Type B pancreatic cell (in vitro differentiated cells): ENCODE data around the gene PMM2. TPM values are rescaled to one million over a fixed set of nuclear protein-coding genes. Genes with fewer than 3 reads are reported as not detected.

Source experiments
- DNase-seq: peaks from one replicate; pipeline ENCODE4 v3.0.0; 2021; ENCODE audit warnings: mixed read lengths; ENCODE audit not compliant: unreplicated experiment; ENCODE audit errors: extremely low spot score
- H3K27ac Mint-ChIP-seq: 2 replicates; pipeline ENCODE4 v1.8.0; 2021; ENCODE audit warnings: mild to moderate bottlenecking, mixed read lengths
- H3K27me3 Mint-ChIP-seq: 2 replicates; pipeline ENCODE4 v1.8.0; 2021; ENCODE audit warnings: mixed read lengths
- H3K36me3 Mint-ChIP-seq: 2 replicates; pipeline ENCODE4 v1.8.0; 2021; ENCODE audit warnings: mixed read lengths
- H3K4me1 Mint-ChIP-seq: one replicate; pipeline ENCODE4 v1.8.0; 2021; ENCODE audit warnings: mixed read lengths; ENCODE audit not compliant: unreplicated experiment
- H3K4me3 Mint-ChIP-seq: 2 replicates; pipeline ENCODE4 v1.8.0; 2021; ENCODE audit warnings: mild to moderate bottlenecking, mixed read lengths
- H3K9me3 Mint-ChIP-seq: 2 replicates; pipeline ENCODE4 v1.8.0; 2021; ENCODE audit warnings: mixed read lengths
- total RNA-seq: library from RNA; stranded (reverse); gene quantifications from 2 replicates; pipeline ENCODE4 v1.2.1, GENCODE V29; 2021; ENCODE audit warnings: low replicate concordance
- TF ChIP-seq, protein P1 (sequence below): fragments of 200-600 bp; sonication (generic); conservative IDR thresholded peaks from 2 replicates; pipeline ENCODE4 v1.5.0; 2021; ENCODE audit warnings: antibody characterized with exemption, mild to moderate bottlenecking

Gene PMM2
- total RNA-seq, 1 donor from 2014 or later = 35.5 TPM

DNA sequence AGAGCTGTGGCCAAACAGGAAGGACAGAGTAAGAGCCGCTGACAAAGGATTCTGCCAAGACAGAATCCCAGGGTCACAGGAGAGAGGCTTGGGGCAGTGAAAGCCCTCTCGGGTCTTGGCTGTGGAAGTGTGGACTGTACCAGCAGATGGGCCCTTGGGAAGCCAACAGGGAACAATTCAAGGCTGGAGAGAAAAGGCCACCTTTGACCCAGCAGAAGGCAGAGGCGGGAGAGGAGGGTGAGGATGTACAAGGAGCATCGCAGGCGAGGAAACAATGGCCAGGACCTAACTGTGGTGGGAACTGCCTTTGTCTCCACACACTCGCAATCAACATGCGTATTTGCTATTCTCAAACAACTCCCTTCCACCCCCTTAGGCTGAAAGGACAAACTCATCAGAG, 55.5 kb downstream of the PMM2 start:
- peaks cover 5% of the 10 kb centered on the region for H3K4me1 Mint-ChIP-seq
- H3K9me3 Mint-ChIP-seq = no peaks in the 10 kb centered on the region
- DNase-seq = no peak
- peaks cover 17% of the 10 kb centered on the region for H3K36me3 Mint-ChIP-seq
- peak overlapping the region; percentile 60 for H3K27ac Mint-ChIP-seq
- no peak overlapping the region for H3K4me3 Mint-ChIP-seq
- H3K27me3 Mint-ChIP-seq = no peaks in the 10 kb centered on the region
- TF ChIP-seq, protein P1, sequence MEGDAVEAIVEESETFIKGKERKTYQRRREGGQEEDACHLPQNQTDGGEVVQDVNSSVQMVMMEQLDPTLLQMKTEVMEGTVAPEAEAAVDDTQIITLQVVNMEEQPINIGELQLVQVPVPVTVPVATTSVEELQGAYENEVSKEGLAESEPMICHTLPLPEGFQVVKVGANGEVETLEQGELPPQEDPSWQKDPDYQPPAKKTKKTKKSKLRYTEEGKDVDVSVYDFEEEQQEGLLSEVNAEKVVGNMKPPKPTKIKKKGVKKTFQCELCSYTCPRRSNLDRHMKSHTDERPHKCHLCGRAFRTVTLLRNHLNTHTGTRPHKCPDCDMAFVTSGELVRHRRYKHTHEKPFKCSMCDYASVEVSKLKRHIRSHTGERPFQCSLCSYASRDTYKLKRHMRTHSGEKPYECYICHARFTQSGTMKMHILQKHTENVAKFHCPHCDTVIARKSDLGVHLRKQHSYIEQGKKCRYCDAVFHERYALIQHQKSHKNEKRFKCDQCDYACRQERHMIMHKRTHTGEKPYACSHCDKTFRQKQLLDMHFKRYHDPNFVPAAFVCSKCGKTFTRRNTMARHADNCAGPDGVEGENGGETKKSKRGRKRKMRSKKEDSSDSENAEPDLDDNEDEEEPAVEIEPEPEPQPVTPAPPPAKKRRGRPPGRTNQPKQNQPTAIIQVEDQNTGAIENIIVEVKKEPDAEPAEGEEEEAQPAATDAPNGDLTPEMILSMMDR = no peak

- H3K36me3 Mint-ChIP-seq = peaks cover 18% of the 10 kb centered on the region
- H3K4me3 Mint-ChIP-seq = no peak overlapping the region
- peaks cover 6% of the 10 kb centered on the region for H3K4me1 Mint-ChIP-seq
- DNase-seq = no peak
- H3K9me3 Mint-ChIP-seq = no peaks in the 10 kb centered on the region
- TF ChIP-seq, protein P1 = no peak
- H3K27ac Mint-ChIP-seq = no peak overlapping the region
- H3K27me3 Mint-ChIP-seq = no peaks in the 10 kb centered on the region
These were observed 56.0 kb downstream of the PMM2 start for GRCh38 chr16:8853611-8854010.

DNA sequence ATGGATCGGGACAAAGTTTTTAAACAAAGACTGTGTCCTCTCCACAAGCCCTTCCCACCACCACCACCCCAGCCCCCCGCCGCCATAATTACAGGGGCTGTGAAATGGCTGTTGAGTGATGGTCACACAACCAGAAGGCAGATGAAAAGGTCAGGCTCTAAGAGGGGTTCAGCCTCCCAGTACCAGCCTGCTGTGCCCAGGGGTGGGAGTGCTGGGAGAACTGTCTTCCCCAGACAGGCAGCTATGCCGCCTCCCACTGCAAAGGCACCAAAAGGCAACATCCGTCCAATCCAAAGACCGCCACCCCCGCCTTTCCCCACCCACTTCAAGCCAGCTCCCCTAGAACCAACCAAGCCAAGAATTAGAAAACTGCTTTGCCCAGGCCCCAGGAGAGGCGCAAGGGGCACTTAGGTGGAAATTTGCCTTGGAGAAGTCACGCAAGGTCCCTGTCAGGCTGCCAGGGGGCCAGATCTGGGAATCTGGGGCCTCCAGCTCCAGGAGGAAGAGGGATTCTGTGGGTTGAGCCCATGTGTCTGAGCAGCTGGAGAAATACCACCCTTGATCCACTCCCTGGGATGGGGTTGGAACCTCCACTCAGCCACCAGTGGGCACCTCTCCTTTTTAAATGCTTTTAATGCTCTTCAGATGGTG, 56.8 kb downstream of the PMM2 start:
- Mint-ChIP-seq H3K36me3 (peaks cover 22% of the 10 kb centered on the region), H3K9me3 (no peaks in the 10 kb centered on the region), H3K4me3 (no peak overlapping the region), H3K27me3 (no peaks in the 10 kb centered on the region), H3K27ac (no peak overlapping the region), H3K4me1 (peaks cover 8% of the 10 kb centered on the region)
- no peak for DNase-seq
- TF ChIP-seq, protein P1 = no peak

- peaks cover 22% of the 10 kb centered on the region for H3K36me3 Mint-ChIP-seq
- no peaks in the 10 kb centered on the region for H3K27me3 Mint-ChIP-seq
- H3K9me3 Mint-ChIP-seq = no peaks in the 10 kb centered on the region
These were observed 57.6 kb downstream of the PMM2 start for GRCh38 chr16:8855051-8855786.

DNA sequence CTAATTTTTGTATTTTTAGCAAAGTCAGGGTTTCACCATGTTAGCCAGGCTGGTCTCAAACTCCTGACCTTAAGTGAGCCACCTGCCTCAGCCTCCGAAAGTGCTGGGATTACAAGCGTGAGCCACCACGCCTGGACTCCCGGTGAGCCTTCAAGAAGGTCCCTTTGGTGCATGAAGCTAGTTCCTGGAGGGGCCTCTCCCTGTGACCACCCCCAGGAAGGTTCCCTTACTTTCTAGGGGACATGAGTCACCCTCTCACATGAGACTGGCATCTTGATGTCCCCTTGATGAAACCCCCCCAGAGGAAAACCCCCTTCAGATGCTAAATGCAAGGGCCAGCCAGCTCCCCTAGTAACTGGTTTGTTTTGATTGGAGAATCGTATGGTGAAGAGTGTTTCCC, 58.3 kb downstream of the PMM2 start:
- H3K27ac Mint-ChIP-seq = no peak overlapping the region
- H3K9me3 Mint-ChIP-seq = no peaks in the 10 kb centered on the region
- no peak overlapping the region for H3K4me3 Mint-ChIP-seq
- H3K27me3 Mint-ChIP-seq = no peaks in the 10 kb centered on the region
- peaks cover 11% of the 10 kb centered on the region for H3K4me1 Mint-ChIP-seq
- H3K36me3 Mint-ChIP-seq = peaks cover 22% of the 10 kb centered on the region
- TF ChIP-seq, protein P1 = no peak
- no peak for DNase-seq

More at GRCh38 chr16:8855051-8855786, 57.6 kb downstream of the PMM2 start:
- TF ChIP-seq, protein P1 = peak; percentile 36
- Mint-ChIP-seq H3K27ac (peak overlapping the region; percentile 31), H3K4me1 (peaks cover 11% of the 10 kb centered on the region), H3K4me3 (peak overlapping the region; percentile 31)
- no peak for DNase-seq
